ENCODE results near the gene PTCH2.

GRCh38 chr1:44777547-44777946 is 65.5 kb downstream of the PTCH2 start:
- TF ChIP-seq POLR2AphosphoS5 (IDR thresholded peaks at IDR 0.05; ENCODE audit: low read depth) = no peak
- TF ChIP-seq CTCF (IDR thresholded peaks at IDR 0.05; ENCODE audit: insufficient read depth, low read length) = no peak
- no peak for TF ChIP-seq REST (IDR thresholded peaks at IDR 0.05; ENCODE audit: insufficient replicate concordance, low read depth)
- no peak; the same call in 1 of the 2 replicates for TF ChIP-seq SPI1 (IDR thresholded peaks at IDR 0.05; ENCODE audit: borderline replicate concordance, low read depth)
- no peak for TF ChIP-seq GABPA (IDR thresholded peaks at IDR 0.05; ENCODE audit: low read depth)

Measured in HL-60 (cell line).